Lung (tissue), 16 donors: ENCODE measurements around the gene GLT8D1. TPM values are rescaled to one million over a fixed set of nuclear protein-coding genes. Genes with fewer than 3 reads are reported as not detected.

Experiments
- ATAC-seq: fragments of 200-7000 bp; cut with Tn5 transposase; one replicate; pipeline ENCODE4 v1.9.1; 2020; ENCODE audit warnings: moderate number of reproducible peaks; ENCODE audit not compliant: insufficient read depth, low FRiP score
- DNase-seq, 3 donors: peaks; one replicate each; pipeline ENCODE4 v3.0.0-alpha.2; 2013 to 2017
- H3K27ac ChIP-seq, 2 donors: one replicate each; pipeline ENCODE4 v1.5.1; 2013; ENCODE audit warnings: mild to moderate bottlenecking in 2 of 2, moderate library complexity in 2 of 2, control low read depth in 1 of 2, inconsistent platforms in 1 of 2, low read depth in 1 of 2, low read length in 1 of 2
- H3K27me3 ChIP-seq, 3 donors: one replicate each; pipeline ENCODE4 v1.5.1; 2013; ENCODE audit warnings: low read length in 2 of 3; ENCODE audit not compliant: control insufficient read depth in 3 of 3, insufficient read depth in 3 of 3
- H3K36me3 ChIP-seq, 4 donors: one replicate each; pipeline ENCODE4 v1.5.1; 2013; ENCODE audit warnings: low read length in 4 of 4, mild to moderate bottlenecking in 1 of 4, moderate library complexity in 1 of 4; ENCODE audit not compliant: control insufficient read depth in 4 of 4, insufficient read depth in 4 of 4
- H3K4me1 ChIP-seq, 5 donors: one replicate each; pipeline ENCODE4 v1.5.1; 2013; ENCODE audit warnings: low read length in 5 of 5, mild to moderate bottlenecking in 2 of 5, moderate library complexity in 1 of 5; ENCODE audit not compliant: control insufficient read depth in 5 of 5, insufficient read depth in 5 of 5
- H3K4me3 ChIP-seq: one replicate; pipeline ENCODE4 v1.5.1; 2013; ENCODE audit warnings: mild to moderate bottlenecking, control low read depth, moderate library complexity
- H3K9ac ChIP-seq, 2 donors: one replicate each; pipeline ENCODE4 v1.5.1; 2013; ENCODE audit warnings: low read length in 2 of 2, control low read depth in 1 of 2; ENCODE audit not compliant: insufficient read depth in 1 of 2
- H3K9me3 ChIP-seq, 4 donors: one replicate each; pipeline ENCODE4 v1.5.1; 2013; ENCODE audit warnings: low read length in 3 of 4, mild to moderate bottlenecking in 1 of 4, moderate library complexity in 1 of 4; ENCODE audit not compliant: control insufficient read depth in 4 of 4, insufficient read depth in 3 of 4
- CTCF ChIP-seq: IDR thresholded peaks from 2 replicates; pipeline ENCODE4 v1.5.1; 2012; ENCODE audit warnings: mild to moderate bottlenecking; ENCODE audit errors: control extremely low read depth, extremely low read depth
- WGBS, 2 donors: extraction: QIAGEN DNeasy Blood & Tissue Kit; methylation state at CpG; one replicate each; pipeline ENCODE4 v1.1.7; 2013; 5-methylcytosine and 5-hydroxymethylcytosine counted together
- long read RNA-seq, 5 donors: transcript quantifications; one replicate each; lab custom pipeline, GENCODE V29; 2026
- polyA plus RNA-seq, 2 donors: library from polyadenylated mRNA; stranded (reverse); fragments of 200-250 nt; gene quantifications; one replicate each; pipeline ENCODE4 v1.2.1, GENCODE V29; 2013
- total RNA-seq, 2 donors: library from RNA; depleted of rRNA in 1 of 2; stranded (reverse); fragments of >200 nt in 1 of 2; gene quantifications; one replicate each; pipeline ENCODE4 v1.2.1, GENCODE V29; 2014 to 2021
- donor health status: control.
- donor health status: control.
- donor health status: Bipolar disorder and iron deficiency.
- donor health status: healthy.
- donor health status: DM: yes; HTN: yes; CAD: no.

GLT8D1 gene
- total RNA-seq (10 to 100 TPM; 54.1 to 85.5 TPM), polyA plus RNA-seq (10 to 100 TPM; 35.4 to 42.5 TPM)
- long read RNA-seq, donor 1, transcript GLT8D1-201 (10 exons, 1,849 nt): major isoform, 8 of 15 reads
- long read RNA-seq, donor 1, partial matches to known transcripts: 0 of 15 reads
- long read RNA-seq, donor 1, other reads (novel, unspliced or antisense): 5 of 15 reads
- long read RNA-seq, donor 2, partial matches to known transcripts: 0 of 4 reads
- long read RNA-seq, donor 2, other reads (novel, unspliced or antisense): 0 of 4 reads
- long read RNA-seq, donor 3, partial matches to known transcripts: 0 of 3 reads
- long read RNA-seq, donor 3, other reads (novel, unspliced or antisense): 0 of 3 reads
- long read RNA-seq, donor 4, partial matches to known transcripts: 0 of 3 reads
- long read RNA-seq, donor 4, other reads (novel, unspliced or antisense): 0 of 3 reads
- long read RNA-seq, donor 5, partial matches to known transcripts: 10 of 15 reads
- long read RNA-seq, donor 5, other reads (novel, unspliced or antisense): 0 of 15 reads

GRCh38 chr3:52705688-52706686, at the start of gene GLT8D1, which contains the start of gene SPCS1:
Gene GLT8D1, minus strand, starts transcription at chr3:52705791. Its CDS starts 5,331 bp downstream, at chr3:52700460.
Gene SPCS1, plus strand, starts transcription at chr3:52706106. Its CDS starts 141 bp downstream, at chr3:52706247.
- Histone ChIP-seq H3K36me3 (peaks cover 2 to 9% (median 5%) of the 10 kb centered on the region in 4 donors), H3K4me1 (peaks cover 0 to 23% (median 16%) of the 10 kb centered on the region in 5 donors), H3K9me3 (no peaks in the 10 kb centered on the region), H3K27me3 (no peaks in the 10 kb centered on the region), H3K27ac (peak within 1 kb of the TSS; percentile 81 to 98), H3K9ac (peak within 1 kb of the TSS; percentile 78 to 86), H3K4me3 (peak within 1 kb of the TSS; percentile 99)
- DNase-seq: peak; percentile 85 to 92 (median 87)
- ATAC-seq: peak; percentile 94
- WGBS, 2 donors: 0% methylated on average over 87 to 94 of the region's 94 CpGs
- no peak for TF ChIP-seq CTCF

GRCh38 chr3:52754373-52754772, 48.8 kb upstream of the GLT8D1 start:
- no peak for DNase-seq
- no peak for TF ChIP-seq CTCF
- no peaks in the 10 kb centered on the region for H3K27me3 ChIP-seq
- no peak overlapping the region for H3K4me3 ChIP-seq
- ATAC-seq: no peak
- H3K9me3 ChIP-seq: no peaks in the 10 kb centered on the region
- peaks cover 20 to 59% (median 28%) of the 10 kb centered on the region in 4 donors for H3K36me3 ChIP-seq
- no peak overlapping the region for H3K27ac ChIP-seq
- H3K4me1 ChIP-seq: no peaks in the 10 kb centered on the region
- WGBS, 2 donors: 95 to 97% methylated on average over 4 of the region's 4 CpGs
- no peak overlapping the region for H3K9ac ChIP-seq

GRCh38 chr3:52752045-52752660, 46.6 kb upstream of the GLT8D1 start:
- Histone ChIP-seq H3K27ac (no peak overlapping the region), H3K4me3 (no peak overlapping the region), H3K9me3 (no peaks in the 10 kb centered on the region), H3K9ac (no peak overlapping the region), H3K4me1 (no peaks in the 10 kb centered on the region), H3K27me3 (no peaks in the 10 kb centered on the region), H3K36me3 (peaks cover 16 to 52% (median 35%) of the 10 kb centered on the region in 4 donors)
- WGBS, 2 donors: 72 to 82% methylated on average over 3 of the region's 3 CpGs
- TF ChIP-seq CTCF: no peak
- ATAC-seq: no peak
- peak in 1 of 3 donors; percentile 4 for DNase-seq
